GM19239 (cell line): ENCODE measurements around the gene FAM98A.

Experiments used
- DNase-seq: peaks from one replicate; pipeline ENCODE4 v3.0.0; 2011; ENCODE audit warnings: low spot score; ENCODE audit not compliant: insufficient read length
- FAIRE-seq: peaks from 2 replicates; lab custom pipeline; 2011; peaks lifted over from hg19 to GRCh38; lab: Jason Lieb, UNC

The FAM98A gene

DNA sequence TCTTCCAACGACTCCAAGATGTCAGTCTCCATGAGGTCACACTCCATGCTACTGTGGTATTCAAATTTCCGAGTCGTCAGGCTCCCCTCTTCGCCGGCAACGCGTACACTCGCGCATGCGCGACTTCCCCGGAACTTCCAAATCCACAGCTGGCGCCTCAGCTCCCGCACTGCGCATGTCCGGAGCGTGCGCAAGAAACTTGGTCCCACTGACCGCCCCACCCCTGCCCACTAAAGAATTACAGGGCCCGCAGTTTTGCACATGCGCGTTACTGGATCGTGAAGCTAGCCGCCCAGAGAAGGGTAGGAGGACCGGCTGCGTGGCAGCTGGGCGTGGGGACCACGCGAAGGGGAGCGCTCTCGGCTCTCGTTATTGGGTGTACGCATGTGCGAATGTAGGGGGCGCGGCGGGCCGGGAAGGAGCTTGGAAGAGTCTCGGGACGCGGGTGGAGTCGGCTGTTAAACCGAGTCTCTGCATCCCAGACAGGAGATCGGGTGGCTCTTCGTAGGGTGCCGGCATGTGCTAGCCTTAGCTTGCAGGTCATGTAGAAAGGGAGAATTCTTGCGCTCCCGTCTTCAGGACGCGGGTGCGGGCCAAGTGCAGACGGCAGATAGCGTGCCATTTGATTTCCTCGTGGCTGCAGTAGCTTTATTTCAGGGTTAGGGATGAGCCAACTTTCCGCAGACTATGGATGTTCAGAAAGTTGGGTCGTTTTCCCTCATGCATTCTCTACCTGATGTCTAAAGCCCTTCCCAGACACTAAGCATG lies at the start of gene FAM98A:
TSS of gene FAM98A (minus strand) at position 125 of the 768 bp plus-strand sequence. CDS start at position 47, 78 bp downstream.
- FAIRE-seq (peak; percentile 98), DNase-seq (peak; percentile 76)

DNA sequence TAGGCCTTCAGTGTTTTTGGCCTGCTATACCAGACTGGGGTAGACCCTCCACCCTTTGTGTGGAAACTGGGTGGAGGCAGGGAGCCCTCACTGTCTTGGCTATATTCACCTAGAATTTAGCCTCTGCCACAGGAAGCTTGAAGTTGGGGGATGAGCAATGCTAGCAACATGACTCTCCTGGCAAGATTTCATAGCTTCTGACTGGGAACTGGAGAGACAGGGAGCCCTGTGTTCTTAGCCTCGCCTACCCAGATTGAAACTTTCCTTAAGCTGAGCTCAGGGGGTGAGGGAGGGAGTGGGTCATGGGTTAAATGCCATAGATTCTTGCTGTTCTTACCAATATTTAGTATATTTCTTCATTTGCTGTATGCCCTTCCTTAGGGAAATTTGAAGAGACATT lies 46.8 kb upstream of the FAM98A start:
- FAIRE-seq (no peak), DNase-seq (no peak)

DNA sequence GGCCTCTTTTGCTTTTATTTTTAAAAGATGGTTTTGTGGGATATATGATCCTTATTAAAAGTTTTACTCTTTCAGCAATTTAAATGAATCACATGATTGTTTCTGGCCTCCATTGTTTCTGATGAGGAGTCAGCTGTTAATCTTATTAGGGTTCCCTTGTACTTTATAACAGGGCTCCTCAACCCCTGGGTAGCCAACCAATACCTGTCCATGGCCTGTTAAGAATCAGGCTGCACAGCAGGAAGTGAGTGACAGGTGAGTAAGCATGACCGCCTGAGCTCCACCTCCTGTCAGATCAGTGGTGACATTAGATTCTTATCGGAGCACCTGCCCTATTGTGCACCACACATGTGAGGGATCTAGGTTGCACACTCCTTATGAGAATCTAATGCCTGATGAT lies 45.1 kb upstream of the FAM98A start:
- DNase-seq (no peak), FAIRE-seq (no peak)

DNA sequence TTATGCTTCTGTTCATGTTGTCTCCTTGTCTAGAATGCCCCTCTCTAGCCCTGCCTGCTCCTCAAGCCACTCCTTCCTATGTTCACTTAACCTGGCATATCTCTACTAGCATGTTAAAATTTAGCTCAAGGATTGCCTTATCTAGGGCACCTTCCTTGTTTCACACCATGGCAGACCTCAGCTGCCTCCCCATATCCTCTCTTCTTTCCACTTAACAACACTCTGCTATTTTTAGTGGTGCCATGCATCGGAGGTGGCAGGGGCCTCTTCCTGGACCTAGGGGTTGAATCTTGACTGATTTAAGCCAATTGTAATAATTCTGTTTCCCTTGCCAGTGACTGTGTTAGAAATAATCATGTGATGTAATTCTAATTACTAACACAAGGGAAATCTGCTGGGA lies 36.9 kb upstream of the FAM98A start:
- FAIRE-seq (no peak), DNase-seq (no peak)

DNA sequence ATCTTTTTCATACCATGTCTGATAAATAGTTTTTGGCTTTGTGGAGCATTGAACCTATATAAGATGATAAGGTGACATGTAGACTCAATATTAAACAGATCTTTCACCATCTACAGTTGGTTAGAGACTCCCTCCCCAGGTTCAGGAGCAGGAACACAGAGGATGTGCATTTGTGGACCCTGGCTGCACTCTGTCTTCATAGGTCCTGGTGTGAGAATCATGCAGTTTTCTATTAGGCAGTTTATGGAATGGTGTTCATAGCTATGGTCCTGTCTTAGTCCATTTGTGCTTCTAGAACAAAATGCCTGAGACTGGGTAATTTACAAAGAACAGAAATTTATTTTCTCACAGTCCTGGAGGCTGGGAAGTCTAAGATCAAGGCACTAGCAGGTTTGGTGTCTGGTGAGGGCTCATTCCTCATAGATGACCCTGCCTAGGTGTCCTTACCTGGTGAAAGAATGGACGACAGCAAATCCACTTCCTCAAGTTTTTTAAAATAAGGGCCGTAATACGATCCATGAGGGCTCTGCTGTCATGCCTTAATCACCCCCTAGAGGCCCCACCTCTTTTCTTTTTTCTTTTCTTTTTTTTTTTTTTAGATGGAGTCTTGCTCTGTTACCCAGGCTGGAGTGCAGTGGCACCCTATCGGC lies 35.3 kb upstream of the FAM98A start:
- FAIRE-seq = no peak

DNA sequence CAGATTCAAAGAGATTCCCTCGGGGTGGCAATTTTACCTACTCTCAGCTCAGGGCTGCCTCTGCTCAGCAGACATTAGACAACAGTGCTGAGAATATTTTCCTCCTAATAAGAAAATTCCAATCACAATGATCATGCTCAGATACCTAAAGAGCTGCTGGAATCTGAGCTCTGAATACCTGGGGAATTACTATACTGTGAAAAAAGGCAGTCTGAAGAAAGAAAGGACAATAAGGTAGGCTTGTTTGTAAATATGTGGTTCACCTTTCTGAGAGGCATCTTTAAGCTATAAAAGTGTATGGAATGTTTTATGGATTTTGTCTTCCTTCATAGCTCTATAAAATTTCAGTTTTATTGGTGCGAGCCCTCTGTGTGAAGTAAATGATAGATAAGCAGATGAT lies 34.2 kb upstream of the FAM98A start:
- DNase-seq = no peak
- FAIRE-seq = no peak

More for the DNA sequence above, 35.3 kb upstream of the FAM98A start:
- no peak for DNase-seq

DNA sequence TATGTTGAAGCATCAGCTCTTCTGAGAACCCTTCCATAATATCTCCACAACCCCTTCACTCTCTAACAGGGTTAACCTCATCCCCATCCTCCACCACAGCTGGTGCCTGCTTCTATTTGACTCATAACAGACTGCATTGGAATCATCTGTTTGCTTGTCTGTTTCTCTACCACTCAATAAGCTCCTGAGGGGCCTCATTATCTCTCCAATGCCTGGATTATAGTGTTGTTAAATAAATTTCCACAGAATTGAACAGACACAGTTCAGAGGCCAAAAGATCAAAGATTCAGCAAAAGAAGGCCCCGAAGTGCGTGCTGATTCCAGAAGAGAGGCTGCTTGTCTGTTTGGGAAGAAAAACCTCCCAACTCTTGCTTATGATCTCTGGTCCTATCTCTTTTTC lies 33.7 kb upstream of the FAM98A start:
- FAIRE-seq = no peak
- DNase-seq = no peak

DNA sequence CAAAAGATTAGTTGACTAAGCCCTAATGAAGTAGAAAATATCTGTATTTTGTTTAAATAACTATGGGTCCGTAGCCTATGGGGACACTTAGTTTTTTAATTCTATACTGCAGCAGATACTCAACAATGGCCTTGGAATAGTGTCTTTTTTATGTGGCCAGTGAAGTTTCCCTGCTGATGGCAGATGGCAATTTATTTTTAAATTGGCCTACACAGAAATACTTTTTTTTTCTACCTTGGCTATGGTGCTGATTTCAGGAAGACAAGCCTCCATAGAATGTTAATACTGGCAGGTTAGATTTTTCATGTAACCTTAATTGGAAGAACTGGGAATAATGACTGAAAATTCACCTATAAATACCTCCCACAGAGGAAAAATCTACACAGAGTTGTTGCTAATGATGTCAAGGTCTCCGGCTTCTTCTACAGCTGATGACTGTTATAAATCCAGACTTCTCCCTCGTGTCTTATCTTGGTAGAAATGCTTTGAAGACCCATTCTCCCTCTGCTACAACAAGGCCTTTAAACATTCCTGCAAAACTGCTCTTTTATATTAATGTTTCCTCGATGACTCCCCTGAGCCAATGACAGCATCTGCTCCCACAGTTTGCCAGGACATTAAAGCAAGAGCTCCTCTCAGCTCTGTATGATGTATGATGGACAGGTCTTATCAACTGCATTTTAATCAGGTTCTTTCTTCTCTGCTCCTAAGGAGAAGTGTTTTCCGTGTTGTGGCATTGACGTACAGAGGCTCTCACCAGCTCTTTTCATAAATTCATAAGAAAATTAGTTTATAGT lies 29.1 kb upstream of the FAM98A start:
- DNase-seq (no peak), FAIRE-seq (no peak)

DNA sequence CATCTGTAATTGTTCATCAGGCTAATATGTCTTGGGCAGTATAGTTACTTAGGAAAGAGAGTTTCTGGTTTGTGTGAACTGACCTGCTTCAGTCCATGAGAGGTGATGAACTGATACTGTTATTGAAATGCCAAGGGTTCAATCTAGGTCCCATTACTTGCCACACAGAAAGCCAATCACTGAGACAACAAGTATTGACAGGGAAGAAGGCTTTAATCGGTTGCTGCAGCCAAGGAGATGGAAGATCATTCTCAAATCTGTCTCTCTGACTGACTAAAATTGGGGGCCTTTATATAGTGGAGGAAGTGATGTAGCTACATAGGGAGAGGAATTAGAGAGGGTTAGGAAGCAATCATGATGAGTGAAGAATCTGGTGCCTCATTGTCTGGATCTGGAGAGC lies 19.9 kb upstream of the FAM98A start:
- DNase-seq = no peak
- FAIRE-seq = no peak

DNA sequence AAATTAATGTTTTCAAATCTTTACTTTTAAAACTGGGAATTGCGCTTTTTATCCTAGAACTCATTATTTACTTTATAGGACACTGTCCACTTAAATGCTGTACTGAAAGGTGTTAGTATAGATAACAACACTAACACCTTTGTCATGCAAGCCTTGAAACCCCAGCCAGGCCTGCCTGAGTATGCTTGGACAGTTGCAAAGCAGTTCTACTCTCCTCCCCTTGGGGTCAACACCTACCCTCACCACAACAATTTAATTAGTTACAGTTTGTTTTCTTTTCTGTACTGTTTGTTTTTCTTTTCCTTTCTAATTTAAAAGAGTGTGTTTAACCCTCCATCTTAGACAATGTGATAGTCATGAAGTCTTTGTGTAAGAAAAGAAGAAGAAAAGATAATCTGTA lies 18.9 kb upstream of the FAM98A start:
- no peak for FAIRE-seq
- DNase-seq = no peak

DNA sequence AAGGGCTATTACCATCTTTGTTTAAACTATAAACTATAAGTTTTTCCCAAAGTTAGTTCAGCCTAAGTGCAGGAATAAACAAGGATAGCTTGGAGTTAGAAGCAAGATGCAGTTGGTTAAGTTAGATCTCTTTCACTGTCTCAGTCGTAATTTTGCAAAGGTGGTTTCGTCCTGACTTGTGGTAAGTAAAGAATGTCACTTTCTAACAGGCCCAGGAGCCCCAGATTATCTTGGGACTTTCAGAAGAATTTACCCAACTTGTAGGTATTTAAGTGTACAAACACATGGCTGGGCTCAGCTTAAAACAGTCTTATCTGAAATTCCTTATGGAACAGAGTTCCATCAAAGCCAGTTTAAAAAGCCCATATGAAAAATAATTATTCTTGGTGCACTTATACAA lies 18.3 kb upstream of the FAM98A start:
- no peak for FAIRE-seq
- no peak for DNase-seq

DNA sequence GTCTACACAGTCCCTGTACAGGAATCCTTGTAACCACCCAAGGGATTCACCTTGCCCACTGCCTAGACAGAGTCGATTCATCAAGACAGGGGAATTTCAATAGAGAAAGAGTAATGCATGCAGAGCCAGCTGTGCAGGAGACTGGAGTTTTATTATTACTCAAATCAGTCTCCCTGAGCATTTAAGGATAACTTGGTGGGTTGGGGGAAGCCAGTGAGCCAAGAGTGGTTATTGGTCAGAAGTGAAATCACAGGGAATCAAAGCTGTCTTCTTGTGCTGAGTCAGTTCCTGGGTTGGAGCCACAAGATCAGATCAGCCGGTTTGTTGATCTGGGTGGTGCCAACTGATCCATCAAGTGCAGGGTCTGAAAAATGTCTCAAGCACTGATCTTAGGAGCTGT lies 17.8 kb upstream of the FAM98A start:
- FAIRE-seq (no peak), DNase-seq (no peak)

DNA sequence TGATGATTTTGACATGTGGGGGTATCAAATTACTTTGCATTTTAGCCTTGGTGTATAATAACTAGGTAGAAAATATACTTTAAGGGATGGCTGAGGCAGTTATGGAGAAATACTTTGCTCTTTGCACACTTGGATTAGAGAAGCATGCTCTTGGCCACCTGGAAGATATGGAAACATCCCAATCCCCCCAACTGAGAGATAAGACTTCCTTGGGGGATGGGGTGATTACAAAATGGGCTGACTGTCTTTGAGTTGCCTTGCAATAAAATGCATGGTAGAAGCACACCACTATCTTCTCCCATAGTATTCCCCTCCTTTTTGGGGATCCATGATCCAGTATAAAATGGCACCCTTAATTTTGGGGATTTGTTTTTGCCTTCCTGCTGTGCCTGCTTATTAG lies 15.1 kb upstream of the FAM98A start:
- FAIRE-seq = no peak

DNA sequence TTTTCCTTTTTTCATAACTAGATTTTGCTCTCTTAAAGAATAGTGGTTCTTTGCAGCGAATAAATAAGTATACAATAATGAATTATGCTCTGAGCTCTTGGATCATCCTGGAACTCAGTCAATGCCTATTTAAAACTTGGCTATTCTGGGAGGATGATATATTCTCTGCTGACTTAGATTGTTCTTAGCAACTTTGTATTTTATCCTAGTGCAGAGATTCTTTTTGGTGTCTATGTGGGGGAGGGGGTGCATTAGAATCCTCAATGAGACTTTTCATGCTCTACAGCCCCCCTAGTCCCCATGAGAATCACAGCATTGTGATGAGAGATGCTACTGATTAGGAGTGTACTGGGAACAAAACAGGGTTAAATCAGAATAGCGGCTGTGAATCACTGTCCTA lies 8.8 kb upstream of the FAM98A start:
- FAIRE-seq (no peak), DNase-seq (no peak)

More for the DNA sequence above, 15.1 kb upstream of the FAM98A start:
- DNase-seq = no peak

DNA sequence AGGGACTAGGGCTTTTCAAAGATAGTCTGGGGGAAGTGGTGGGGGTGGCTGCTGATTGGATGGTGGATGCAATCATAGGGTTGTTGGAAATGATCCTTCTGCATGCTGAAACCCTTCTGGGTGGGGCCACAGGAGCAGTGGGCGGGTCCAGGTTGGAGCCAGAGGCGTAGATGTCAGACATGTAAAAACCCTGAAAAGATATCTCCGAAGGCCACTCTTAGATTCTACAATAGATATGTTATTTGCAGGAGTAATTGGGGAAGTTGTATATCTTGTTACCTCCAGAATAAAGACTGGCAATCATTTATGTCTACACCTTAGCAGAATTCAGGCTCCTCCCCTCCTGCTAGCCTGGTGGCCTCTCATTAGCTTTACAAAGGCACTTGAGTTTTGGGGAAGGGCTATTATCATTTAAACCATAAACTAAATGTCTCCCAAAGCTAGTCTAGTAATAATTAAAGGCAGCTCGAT lies 8.2 kb upstream of the FAM98A start:
- no peak for FAIRE-seq
- DNase-seq = no peak

DNA sequence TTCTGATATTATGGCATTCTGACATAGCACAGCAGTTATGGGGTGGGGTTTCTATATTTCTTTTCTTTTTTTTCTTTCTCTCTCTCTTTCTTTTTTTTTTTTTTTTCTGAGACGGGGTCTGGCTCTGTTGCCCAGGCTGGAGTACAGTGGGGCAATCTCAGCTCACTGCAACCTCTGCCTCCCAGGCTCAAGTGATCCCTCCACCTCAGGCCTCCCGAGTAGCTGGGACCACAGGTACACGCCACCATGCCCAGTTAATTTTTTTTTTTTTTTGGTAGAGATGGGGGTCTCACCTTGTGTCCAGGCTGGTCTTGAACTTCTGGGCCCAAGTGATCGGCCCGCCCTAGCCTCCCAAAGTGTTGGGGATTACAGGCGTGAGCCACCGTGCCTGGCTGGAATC lies 7.5 kb upstream of the FAM98A start:
- DNase-seq (no peak), FAIRE-seq (no peak)

DNA sequence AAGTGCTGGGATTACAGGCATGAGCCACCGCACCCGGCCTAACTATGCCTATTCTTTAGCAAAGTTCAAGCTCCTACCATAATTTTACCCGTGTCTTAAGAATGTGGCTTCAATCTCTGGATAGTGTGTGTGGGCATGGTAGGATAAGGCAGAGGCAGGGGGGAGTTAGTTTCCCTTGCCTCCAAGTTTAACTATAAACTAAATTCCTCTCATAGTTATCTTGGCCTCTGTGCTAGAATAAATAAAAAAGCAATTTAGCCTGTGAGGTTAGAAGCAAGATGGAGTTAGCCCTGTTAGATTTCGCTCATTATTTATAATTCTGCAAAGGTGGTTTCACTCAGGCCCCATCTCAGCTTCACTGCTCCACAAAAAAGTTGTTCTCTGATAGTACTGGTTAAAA lies 7.0 kb upstream of the FAM98A start:
- DNase-seq (no peak), FAIRE-seq (no peak)

DNA sequence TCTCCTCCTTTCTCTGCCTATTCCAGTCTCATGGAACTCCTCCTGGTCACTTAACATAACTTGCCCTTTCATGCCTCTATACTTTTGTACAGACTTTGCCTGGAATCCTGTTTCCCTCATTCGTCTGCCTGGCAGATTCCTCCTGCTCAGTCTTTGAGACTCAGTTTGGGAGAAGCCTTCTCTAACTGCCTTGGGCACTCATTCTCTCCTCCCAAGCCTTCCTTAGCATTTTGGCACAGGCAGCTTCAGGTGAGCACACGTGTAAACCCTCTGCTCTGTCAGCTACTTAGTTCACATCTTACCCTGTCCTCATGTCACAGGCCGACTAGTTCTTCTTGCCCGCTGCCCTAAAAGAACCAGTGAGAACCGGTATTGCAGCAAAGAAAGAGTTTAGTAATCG lies 6.0 kb upstream of the FAM98A start:
- DNase-seq (no peak), FAIRE-seq (no peak)

DNA sequence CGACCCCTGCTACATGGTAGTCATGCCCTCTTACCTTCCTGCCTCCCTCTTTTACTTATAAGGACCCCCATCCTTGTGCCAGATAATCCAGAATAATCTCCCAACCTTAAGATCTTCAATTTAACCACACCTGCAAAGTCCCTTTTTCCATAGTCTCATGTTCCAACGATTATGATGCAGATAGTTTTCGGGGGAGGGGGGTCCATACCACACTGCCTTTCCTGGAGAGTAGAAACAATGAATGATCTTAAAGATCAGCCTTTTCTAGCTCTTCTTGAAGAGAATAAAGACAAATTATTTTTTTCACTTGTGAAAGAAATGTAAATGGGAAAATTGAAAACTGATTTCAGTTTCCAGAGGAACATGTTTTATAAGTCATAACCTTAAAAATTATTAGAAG lies 4.3 kb upstream of the FAM98A start:
- FAIRE-seq (no peak), DNase-seq (no peak)

DNA sequence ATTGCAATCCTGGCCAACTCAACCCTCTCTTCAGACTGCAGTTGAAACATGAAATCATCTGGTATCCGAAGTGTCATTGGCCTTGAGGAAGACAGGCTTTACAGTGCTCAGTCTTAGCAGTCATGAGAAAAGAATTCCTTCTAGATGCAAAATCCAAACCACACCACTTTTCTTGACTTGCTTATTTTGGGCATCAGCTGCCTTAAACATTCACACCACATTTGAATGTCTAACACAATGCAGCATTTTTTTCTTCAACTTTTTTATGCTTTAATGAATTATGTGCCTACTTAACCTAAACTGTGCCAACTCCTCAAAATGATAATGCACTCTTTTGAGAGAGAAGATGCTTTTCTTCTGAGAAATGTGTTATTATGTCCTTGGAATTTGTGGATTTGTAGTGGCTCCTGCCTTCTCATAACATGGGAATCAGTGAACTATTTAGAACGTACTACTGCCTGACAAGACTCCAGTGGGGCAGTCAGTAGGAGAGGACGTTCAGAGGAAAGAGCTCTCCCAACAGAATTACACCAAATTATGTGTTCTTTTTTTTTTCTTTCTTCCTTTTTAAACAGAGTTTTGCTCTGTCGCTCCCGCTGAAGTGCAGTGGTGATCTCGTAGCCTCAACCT lies 3.2 kb upstream of the FAM98A start:
- no peak for DNase-seq
- no peak for FAIRE-seq

DNA sequence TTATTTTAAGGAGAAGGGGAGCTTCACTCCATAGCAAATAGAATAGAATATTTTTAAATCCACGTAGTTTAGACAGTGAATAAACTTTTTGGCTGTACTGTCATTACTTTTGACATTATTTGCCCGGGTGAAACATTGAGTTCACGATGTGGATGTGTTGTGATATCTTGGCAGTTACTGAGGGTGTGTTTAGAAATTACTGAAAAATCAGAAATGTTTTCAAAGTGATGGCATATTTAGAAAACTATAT lies 769 bp upstream of the FAM98A start:
- FAIRE-seq (no peak), DNase-seq (no peak)
